ENCODE data around the gene TANC1. TPM values are rescaled to one million over a fixed set of nuclear protein-coding genes. Genes with fewer than 3 reads are reported as not detected.

The TANC1 gene
- total RNA-seq, 1 experiment from 2014 or later: 21.1 TPM

- H3K27me3 Mint-ChIP-seq (ENCODE audit: insufficient read depth, unreplicated experiment): no peaks in the 10 kb centered on the region
- H3K9me3 ChIP-seq: no peaks in the 10 kb centered on the region
- POLR2A ChIA-PET: no interaction called here
- H3K27ac Mint-ChIP-seq (ENCODE audit: unreplicated experiment): no peak overlapping the region
- intact Hi-C loops (cut with micrococcal nuclease; ENCODE audit: unreplicated experiment): no loop called here
- H3K4me1 ChIP-seq: peaks cover 10% of the 10 kb centered on the region
- H3K4me3 Mint-ChIP-seq (ENCODE audit: unreplicated experiment): no peak overlapping the region
- BruUV-seq (replicated peaks): no TSS peak
- no peak for DNase-seq
- TF ChIP-seq CTCF (IDR thresholded peaks at IDR 0.05; ENCODE audit: insufficient read depth in 1 of 2, low read depth in 1 of 2, low read length in 1 of 2, severe bottlenecking in 1 of 2, unreplicated experiment in 1 of 2): no peak
- no peaks in the 10 kb centered on the region for H3K27me3 ChIP-seq (replicated peaks; ENCODE audit: control insufficient read depth, insufficient read depth, low read length)
- no peaks in the 10 kb centered on the region for H3K9me3 Mint-ChIP-seq (ENCODE audit: unreplicated experiment)
- H3K36me3 Mint-ChIP-seq (ENCODE audit: insufficient read depth, unreplicated experiment): peaks cover 51% of the 10 kb centered on the region
- CTCF ChIA-PET: no interaction called here
- no peaks in the 10 kb centered on the region; the same call in 1 of the 2 replicates for H3K36me3 ChIP-seq (ENCODE audit: control insufficient read depth, insufficient read depth, low read length)
- peaks cover 6% of the 10 kb centered on the region for H3K4me1 Mint-ChIP-seq (ENCODE audit: low read depth, unreplicated experiment)
- no peak overlapping the region for H3K4me3 ChIP-seq (ENCODE audit: low read depth, low read length)
These were observed 206.3 kb downstream of the TANC1 start for GRCh38 chr2:159174759-159175158.

GRCh38 chr2:159175182-159175581 lies 206.7 kb downstream of the TANC1 start:
- no peak for DNase-seq
- H3K9me3 Mint-ChIP-seq (ENCODE audit: unreplicated experiment): no peaks in the 10 kb centered on the region
- Histone ChIP-seq H3K9me3 (no peaks in the 10 kb centered on the region), H3K27me3 (replicated peaks; ENCODE audit: control insufficient read depth, insufficient read depth, low read length) (no peaks in the 10 kb centered on the region), H3K36me3 (ENCODE audit: control insufficient read depth, insufficient read depth, low read length) (no peaks in the 10 kb centered on the region; the same call in 1 of the 2 replicates), H3K4me3 (ENCODE audit: low read depth, low read length) (no peak overlapping the region), H3K4me1 (peaks cover 10% of the 10 kb centered on the region)
- no TSS peak for BruUV-seq (replicated peaks)
- intact Hi-C loops (cut with micrococcal nuclease; ENCODE audit: unreplicated experiment): no loop called here
- H3K27ac Mint-ChIP-seq (ENCODE audit: unreplicated experiment): no peak overlapping the region
- peaks cover 6% of the 10 kb centered on the region for H3K4me1 Mint-ChIP-seq (ENCODE audit: low read depth, unreplicated experiment)
- CTCF ChIA-PET: no interaction called here
- no peaks in the 10 kb centered on the region for H3K27me3 Mint-ChIP-seq (ENCODE audit: insufficient read depth, unreplicated experiment)
- H3K4me3 Mint-ChIP-seq (ENCODE audit: unreplicated experiment): no peak overlapping the region
- POLR2A ChIA-PET: no interaction called here
- no peak for TF ChIP-seq CTCF (IDR thresholded peaks at IDR 0.05; ENCODE audit: insufficient read depth in 1 of 2, low read depth in 1 of 2, low read length in 1 of 2, severe bottlenecking in 1 of 2, unreplicated experiment in 1 of 2)
- peaks cover 48% of the 10 kb centered on the region for H3K36me3 Mint-ChIP-seq (ENCODE audit: insufficient read depth, unreplicated experiment)

- no peak for DNase-seq
- Mint-ChIP-seq H3K4me1 (ENCODE audit: low read depth, unreplicated experiment) (peaks cover 6% of the 10 kb centered on the region), H3K9me3 (ENCODE audit: unreplicated experiment) (no peaks in the 10 kb centered on the region), H3K27ac (ENCODE audit: unreplicated experiment) (no peak overlapping the region), H3K4me3 (ENCODE audit: unreplicated experiment) (no peak overlapping the region), H3K36me3 (ENCODE audit: insufficient read depth, unreplicated experiment) (peaks cover 50% of the 10 kb centered on the region), H3K27me3 (ENCODE audit: insufficient read depth, unreplicated experiment) (no peaks in the 10 kb centered on the region)
- Histone ChIP-seq H3K36me3 (ENCODE audit: control insufficient read depth, insufficient read depth, low read length) (no peaks in the 10 kb centered on the region; the same call in 1 of the 2 replicates), H3K4me1 (peaks cover 10% of the 10 kb centered on the region), H3K4me3 (ENCODE audit: low read depth, low read length) (no peak overlapping the region), H3K9me3 (no peaks in the 10 kb centered on the region), H3K27me3 (replicated peaks; ENCODE audit: control insufficient read depth, insufficient read depth, low read length) (no peaks in the 10 kb centered on the region)
- intact Hi-C loops (cut with micrococcal nuclease; ENCODE audit: unreplicated experiment): no loop called here
- BruUV-seq (replicated peaks): no TSS peak
- ChIA-PET POLR2A (no interaction called here), CTCF (no interaction called here)
- TF ChIP-seq CTCF (IDR thresholded peaks at IDR 0.05; ENCODE audit: insufficient read depth in 1 of 2, low read depth in 1 of 2, low read length in 1 of 2, severe bottlenecking in 1 of 2, unreplicated experiment in 1 of 2): no peak
These were observed 207.5 kb downstream of the TANC1 start for GRCh38 chr2:159175927-159176326.

Data from Caco-2 (cell line).